Fibroblast of skin of abdomen (primary cell): Measurements from ENCODE around the gene ELMO1.

Experiments used
- DNase-seq: peaks from one replicate; pipeline ENCODE4 v3.0.0-alpha.2; 2013

The ELMO1 gene

DNA sequence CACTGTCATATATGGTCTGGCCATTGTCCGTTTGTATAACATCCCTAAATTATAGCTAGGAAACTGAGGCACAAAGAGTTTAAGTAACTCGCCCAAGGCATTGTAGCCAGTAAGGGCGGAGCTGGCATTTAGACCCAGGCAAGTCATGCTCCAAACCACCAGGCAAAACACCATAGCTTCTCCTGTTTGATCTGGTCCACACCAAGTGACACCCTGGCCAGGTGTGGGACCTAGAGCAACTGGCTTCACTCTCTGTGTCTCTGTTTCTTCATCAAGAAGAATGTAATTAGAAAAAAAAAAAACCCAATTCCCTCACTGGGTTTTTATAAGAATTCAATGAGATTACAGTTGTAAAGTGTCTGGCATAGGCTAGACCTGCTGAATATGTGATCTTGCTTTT is 639.2 kb downstream of the ELMO1 start:
- no peak for DNase-seq

GRCh38 chr7:36809086-36809485 is 639.6 kb downstream of the ELMO1 start:
- DNase-seq = no peak

- no peak for DNase-seq
These were observed 641.8 kb downstream of the ELMO1 start for GRCh38 chr7:36806891-36807290.
